NK-92 (cell line): ENCODE data around the gene GPR161.
"Not testable (repeated sequence)": the region's sequence is repeated elsewhere in the genome, so short reads cannot be mapped to it uniquely, and the experiment has no call there.

Experiments
- DNase-seq: peaks from one replicate; lab custom pipeline; 2025; ENCODE audit not compliant: unreplicated experiment; lab: John Stamatoyannopoulos, UW

The GPR161 gene

GRCh38 chr1:168089326-168089978 lies 47.3 kb downstream of the GPR161 start:
- DNase-seq: no peak

- DNase-seq: no peak
Measured at GRCh38 chr1:168088511-168089325, 48.0 kb downstream of the GPR161 start.

GRCh38 chr1:168087696-168088095 lies 49.0 kb downstream of the GPR161 start:
- no peak for DNase-seq

GRCh38 chr1:168086438-168086837 lies 50.3 kb downstream of the GPR161 start:
- no peak for DNase-seq

GRCh38 chr1:168085401-168085872 lies 51.3 kb downstream of the GPR161 start:
- DNase-seq: no peak

DNA sequence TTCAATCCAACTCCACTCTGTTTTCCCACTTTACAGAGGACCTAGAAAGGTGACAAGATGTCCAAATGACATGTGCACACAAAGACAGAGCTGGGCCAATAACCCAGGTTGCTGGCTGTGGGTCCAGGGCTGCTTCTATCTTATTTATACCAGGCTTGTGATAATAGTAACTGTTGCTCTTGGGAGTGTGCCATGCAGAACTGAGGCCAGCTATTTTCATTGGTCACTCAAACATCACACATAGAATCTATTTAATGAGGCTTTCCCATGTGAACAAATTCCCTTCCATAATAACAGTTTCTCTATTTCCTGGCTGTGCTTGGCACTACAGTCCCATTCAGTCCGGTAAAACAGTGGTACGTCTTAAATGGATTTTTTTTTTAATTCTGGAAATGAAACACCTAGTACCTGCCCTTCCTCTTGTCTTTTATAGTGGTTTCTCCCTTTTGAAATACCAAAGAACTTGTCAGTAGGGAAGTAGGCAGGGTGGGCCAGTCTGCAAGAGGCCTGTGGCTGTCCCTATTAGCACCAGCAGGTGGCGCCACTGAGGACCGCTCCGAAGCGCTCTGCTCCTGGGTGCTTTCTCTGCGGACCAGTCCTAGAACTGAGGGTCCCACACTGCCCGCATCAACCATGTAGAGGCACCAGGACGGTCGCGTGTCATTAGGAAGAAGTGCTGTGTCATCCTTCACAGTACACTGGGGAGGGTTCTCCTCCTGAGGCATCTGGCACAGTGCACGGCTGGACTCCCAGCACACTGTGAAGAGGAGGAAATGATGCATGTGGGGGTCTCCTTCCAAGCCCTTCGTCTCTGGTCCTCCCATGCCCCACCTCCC lies 52.1 kb downstream of the GPR161 start:
- DNase-seq: no peak

GRCh38 chr1:168083456-168084325 lies 53.0 kb downstream of the GPR161 start:
- no peak for DNase-seq

- DNase-seq: no peak
Measured at GRCh38 chr1:168082008-168082876, 54.5 kb downstream of the GPR161 start.

- no peak for DNase-seq
Measured at GRCh38 chr1:168081373-168082007, 55.2 kb downstream of the GPR161 start.

GRCh38 chr1:168079761-168080160 lies 57.0 kb downstream of the GPR161 start:
- no peak for DNase-seq

- DNase-seq: no peak
Measured at GRCh38 chr1:168069384-168069783, 67.3 kb downstream of the GPR161 start.

GRCh38 chr1:168065506-168065905 lies 71.2 kb downstream of the GPR161 start:
- no peak for DNase-seq

DNA sequence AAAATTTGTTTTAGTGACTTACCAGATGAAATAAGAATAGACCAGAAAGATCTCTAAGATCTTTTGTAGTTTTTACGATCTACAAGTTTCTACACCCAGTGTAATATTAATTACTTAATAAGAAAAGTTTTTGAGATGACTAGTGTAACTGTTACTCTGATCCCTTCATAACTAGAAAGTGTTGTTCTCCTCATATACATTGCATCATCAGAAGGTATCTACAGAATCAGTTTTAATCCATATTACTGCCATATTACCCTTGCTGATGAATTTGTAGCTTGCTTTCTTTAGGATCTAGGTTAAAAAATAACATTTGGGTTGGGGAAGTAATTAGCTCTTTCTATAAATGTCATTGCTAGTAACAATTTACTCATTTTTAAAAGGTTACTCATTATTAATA lies 72.5 kb downstream of the GPR161 start:
- DNase-seq: no peak

- DNase-seq: no peak
Measured at GRCh38 chr1:168057921-168058320, 78.8 kb downstream of the GPR161 start.

GRCh38 chr1:168057355-168057754 lies 79.4 kb downstream of the GPR161 start:
- DNase-seq: no peak

- DNase-seq: not testable (repeated sequence)
Measured at GRCh38 chr1:168056152-168056551, 80.6 kb downstream of the GPR161 start.

- DNase-seq: no peak
Measured at GRCh38 chr1:168054117-168054516, 82.6 kb downstream of the GPR161 start.

GRCh38 chr1:168053681-168054080 lies 83.0 kb downstream of the GPR161 start:
- DNase-seq: no peak

DNA sequence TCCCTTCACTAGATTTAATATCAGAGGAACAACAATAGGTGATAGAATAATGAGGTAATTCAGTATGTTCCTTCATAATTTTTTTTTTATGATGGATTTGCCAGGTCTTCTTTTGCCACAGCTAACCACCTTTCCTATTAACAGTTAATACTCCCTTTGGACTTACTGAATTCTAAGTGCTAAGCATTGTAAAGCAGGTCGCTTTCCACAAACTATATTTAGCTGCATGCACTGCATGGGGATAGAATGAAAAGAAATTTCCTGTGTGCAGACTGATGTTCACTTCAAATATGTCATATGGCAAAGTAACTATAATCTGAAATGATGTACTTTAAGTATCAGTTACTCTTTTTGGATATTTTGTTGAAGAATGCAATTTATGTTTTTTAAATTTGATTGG lies 85.8 kb downstream of the GPR161 start:
- DNase-seq: no peak
